ENCODE data around the gene MTG2. TPM values are rescaled to one million over a fixed set of nuclear protein-coding genes. Genes with fewer than 3 reads are reported as not detected.
A peak's percentile ranks its signal among the peaks of the same experiment; 100 is the strongest.

Gene MTG2
- total and polyA plus RNA-seq, 2 of the 13 experiments (the other 11 are each of a cell fraction or from before 2014, with no cell fraction given) = 20.4 to 37.8 TPM

DNA sequence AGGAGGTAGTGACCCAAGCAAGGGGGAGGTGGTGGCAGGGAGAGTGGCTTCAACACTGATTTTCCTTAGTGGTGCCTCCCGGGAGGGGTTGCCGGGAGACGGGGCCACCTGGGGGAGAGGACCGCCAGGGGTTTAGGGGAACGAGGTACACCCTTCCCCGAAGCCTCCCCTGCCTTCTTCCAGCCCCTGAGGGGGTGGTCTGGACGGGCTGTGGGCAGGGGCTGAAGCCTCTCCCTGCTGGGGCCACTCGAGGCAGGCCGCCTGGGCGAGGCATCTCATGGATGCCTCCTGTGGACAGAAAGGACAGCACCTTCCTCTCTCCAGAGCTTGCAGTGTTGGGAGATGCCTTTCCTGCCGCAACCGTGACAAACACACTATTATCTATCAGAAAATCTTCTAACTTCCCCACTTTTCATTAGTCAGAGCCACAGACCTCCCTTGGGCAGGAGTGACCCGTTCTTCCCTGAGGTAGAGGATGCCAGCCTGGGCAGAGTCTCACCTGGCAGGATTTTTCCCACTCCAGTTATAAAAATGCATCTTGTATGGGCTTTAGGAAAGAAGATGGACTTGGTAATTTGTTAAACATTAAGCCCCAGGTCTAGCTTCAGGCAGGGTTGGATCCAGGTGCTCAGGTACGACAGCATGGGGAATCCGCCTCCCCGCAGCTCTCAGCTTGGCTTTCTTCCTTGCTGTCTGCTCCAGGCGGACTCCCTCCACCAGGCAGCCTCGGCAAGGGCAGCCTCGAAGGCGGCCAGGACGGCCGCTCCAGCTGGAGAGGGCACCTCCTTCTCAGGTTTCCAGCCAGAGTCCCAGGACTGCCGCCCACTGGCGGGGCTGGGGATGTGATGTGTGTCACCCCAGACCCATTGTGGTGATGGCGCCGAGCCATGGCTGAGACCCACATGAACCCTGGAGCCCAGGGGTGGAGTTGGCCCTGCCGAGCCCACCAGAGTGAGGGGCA, 26.2 kb downstream of the MTG2 start (continued):
- no peak for TF ChIP-seq SOX6 (IDR thresholded peaks at IDR 0.05)
- TF ChIP-seq SOX6 (CRISPR knock-in tag; IDR thresholded peaks at IDR 0.05) = 0 out of 2 replicates have a peak, but pooled peaks have one; percentile 17
- no peak for TF ChIP-seq PPARG (CRISPR knock-in tag; conservative IDR thresholded peaks at IDR 0.05)
- TF ChIP-seq, protein P1, sequence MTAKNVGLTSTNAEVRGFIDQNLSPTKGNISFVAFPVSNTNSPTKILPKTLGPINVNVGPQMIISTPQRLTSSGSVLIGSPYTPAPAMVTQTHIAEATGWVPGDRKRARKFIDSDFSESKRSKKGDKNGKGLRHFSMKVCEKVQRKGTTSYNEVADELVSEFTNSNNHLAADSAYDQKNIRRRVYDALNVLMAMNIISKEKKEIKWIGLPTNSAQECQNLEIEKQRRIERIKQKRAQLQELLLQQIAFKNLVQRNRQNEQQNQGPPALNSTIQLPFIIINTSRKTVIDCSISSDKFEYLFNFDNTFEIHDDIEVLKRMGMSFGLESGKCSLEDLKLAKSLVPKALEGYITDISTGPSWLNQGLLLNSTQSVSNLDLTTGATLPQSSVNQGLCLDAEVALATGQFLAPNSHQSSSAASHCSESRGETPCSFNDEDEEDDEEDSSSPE (CRISPR knock-in tag; IDR thresholded peaks at IDR 0.05) = no peak
- no peak for TF ChIP-seq ZNF563 (CRISPR knock-in tag; IDR thresholded peaks at IDR 0.05)
- TF ChIP-seq MTF2 (CRISPR knock-in tag; IDR thresholded peaks at IDR 0.05; ENCODE audit: borderline replicate concordance) = no peak
- no peak for TF ChIP-seq HOXA9 (CRISPR knock-in tag; IDR thresholded peaks at IDR 0.05; ENCODE audit: borderline replicate concordance)
- TF ChIP-seq, protein P2, sequence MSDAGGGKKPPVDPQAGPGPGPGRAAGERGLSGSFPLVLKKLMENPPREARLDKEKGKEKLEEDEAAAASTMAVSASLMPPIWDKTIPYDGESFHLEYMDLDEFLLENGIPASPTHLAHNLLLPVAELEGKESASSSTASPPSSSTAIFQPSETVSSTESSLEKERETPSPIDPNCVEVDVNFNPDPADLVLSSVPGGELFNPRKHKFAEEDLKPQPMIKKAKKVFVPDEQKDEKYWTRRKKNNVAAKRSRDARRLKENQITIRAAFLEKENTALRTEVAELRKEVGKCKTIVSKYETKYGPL (CRISPR knock-in tag; IDR thresholded peaks at IDR 0.05) = no peak
- no peak for TF ChIP-seq ZNF556 (CRISPR knock-in tag; IDR thresholded peaks at IDR 0.05; ENCODE audit: borderline replicate concordance)
- TF ChIP-seq RAD51 (IDR thresholded peaks at IDR 0.05; ENCODE audit: borderline replicate concordance) = no peak
- TF ChIP-seq KAT7 (CRISPR knock-in tag; IDR thresholded peaks at IDR 0.05; ENCODE audit: borderline replicate concordance) = no peak
- TF ChIP-seq TP53 (CRISPR knock-in tag; conservative IDR thresholded peaks at IDR 0.05) = no peak
- TF ChIP-seq, protein P3, sequence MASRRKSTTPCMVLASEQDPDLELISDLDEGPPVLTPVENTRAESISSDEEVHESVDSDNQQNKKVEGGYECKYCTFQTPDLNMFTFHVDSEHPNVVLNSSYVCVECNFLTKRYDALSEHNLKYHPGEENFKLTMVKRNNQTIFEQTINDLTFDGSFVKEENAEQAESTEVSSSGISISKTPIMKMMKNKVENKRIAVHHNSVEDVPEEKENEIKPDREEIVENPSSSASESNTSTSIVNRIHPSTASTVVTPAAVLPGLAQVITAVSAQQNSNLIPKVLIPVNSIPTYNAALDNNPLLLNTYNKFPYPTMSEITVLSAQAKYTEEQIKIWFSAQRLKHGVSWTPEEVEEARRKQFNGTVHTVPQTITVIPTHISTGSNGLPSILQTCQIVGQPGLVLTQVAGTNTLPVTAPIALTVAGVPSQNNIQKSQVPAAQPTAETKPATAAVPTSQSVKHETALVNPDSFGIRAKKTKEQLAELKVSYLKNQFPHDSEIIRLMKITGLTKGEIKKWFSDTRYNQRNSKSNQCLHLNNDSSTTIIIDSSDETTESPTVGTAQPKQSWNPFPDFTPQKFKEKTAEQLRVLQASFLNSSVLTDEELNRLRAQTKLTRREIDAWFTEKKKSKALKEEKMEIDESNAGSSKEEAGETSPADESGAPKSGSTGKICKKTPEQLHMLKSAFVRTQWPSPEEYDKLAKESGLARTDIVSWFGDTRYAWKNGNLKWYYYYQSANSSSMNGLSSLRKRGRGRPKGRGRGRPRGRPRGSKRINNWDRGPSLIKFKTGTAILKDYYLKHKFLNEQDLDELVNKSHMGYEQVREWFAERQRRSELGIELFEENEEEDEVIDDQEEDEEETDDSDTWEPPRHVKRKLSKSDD (CRISPR knock-in tag; IDR thresholded peaks at IDR 0.05; ENCODE audit: low read depth) = no peak
- no peak for TF ChIP-seq ZC3H13 (CRISPR knock-in tag; IDR thresholded peaks at IDR 0.05)
- TF ChIP-seq ZNF558 (CRISPR knock-in tag; IDR thresholded peaks at IDR 0.05; ENCODE audit: borderline replicate concordance) = no peak
- TF ChIP-seq, protein P4, sequence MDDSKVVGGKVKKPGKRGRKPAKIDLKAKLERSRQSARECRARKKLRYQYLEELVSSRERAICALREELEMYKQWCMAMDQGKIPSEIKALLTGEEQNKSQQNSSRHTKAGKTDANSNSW (CRISPR knock-in tag; IDR thresholded peaks at IDR 0.05; ENCODE audit: borderline replicate concordance) = no peak
- no peak for TF ChIP-seq REL (CRISPR knock-in tag; conservative IDR thresholded peaks at IDR 0.05)
- TF ChIP-seq ZNF589 (CRISPR knock-in tag; conservative IDR thresholded peaks at IDR 0.05) = no peak
- no peak for TF ChIP-seq ZNF75D (CRISPR knock-in tag; IDR thresholded peaks at IDR 0.05; ENCODE audit: borderline replicate concordance)
- TF ChIP-seq, protein P5, sequence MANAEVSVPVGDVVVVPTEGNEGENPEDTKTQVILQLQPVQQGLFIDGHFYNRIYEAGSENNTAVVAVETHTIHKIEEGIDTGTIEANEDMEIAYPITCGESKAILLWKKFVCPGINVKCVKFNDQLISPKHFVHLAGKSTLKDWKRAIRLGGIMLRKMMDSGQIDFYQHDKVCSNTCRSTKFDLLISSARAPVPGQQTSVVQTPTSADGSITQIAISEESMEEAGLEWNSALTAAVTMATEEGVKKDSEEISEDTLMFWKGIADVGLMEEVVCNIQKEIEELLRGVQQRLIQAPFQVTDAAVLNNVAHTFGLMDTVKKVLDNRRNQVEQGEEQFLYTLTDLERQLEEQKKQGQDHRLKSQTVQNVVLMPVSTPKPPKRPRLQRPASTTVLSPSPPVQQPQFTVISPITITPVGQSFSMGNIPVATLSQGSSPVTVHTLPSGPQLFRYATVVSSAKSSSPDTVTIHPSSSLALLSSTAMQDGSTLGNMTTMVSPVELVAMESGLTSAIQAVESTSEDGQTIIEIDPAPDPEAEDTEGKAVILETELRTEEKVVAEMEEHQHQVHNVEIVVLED (CRISPR knock-in tag; IDR thresholded peaks at IDR 0.05; ENCODE audit: borderline replicate concordance) = 0 out of 2 replicates have a peak, but pooled peaks have one; percentile 37
- no peak for TF ChIP-seq SP2 (CRISPR knock-in tag; IDR thresholded peaks at IDR 0.05)

Measured in HepG2 (cell line).